ENCODE results near the gene COA8.
A peak's percentile ranks its signal among the peaks of the same experiment; 100 is the strongest.

Gene COA8

GRCh38 chr14:103526247-103526913, 36.4 kb upstream of the COA8 start:
- no peak for DNase-seq

- no peak for DNase-seq
Measured at GRCh38 chr14:103526914-103527248, 35.9 kb upstream of the COA8 start.

- no peak for DNase-seq
Measured at GRCh38 chr14:103527408-103528145, 35.2 kb upstream of the COA8 start.

- no peak for DNase-seq
Measured at GRCh38 chr14:103528146-103528586, 34.6 kb upstream of the COA8 start.

DNA sequence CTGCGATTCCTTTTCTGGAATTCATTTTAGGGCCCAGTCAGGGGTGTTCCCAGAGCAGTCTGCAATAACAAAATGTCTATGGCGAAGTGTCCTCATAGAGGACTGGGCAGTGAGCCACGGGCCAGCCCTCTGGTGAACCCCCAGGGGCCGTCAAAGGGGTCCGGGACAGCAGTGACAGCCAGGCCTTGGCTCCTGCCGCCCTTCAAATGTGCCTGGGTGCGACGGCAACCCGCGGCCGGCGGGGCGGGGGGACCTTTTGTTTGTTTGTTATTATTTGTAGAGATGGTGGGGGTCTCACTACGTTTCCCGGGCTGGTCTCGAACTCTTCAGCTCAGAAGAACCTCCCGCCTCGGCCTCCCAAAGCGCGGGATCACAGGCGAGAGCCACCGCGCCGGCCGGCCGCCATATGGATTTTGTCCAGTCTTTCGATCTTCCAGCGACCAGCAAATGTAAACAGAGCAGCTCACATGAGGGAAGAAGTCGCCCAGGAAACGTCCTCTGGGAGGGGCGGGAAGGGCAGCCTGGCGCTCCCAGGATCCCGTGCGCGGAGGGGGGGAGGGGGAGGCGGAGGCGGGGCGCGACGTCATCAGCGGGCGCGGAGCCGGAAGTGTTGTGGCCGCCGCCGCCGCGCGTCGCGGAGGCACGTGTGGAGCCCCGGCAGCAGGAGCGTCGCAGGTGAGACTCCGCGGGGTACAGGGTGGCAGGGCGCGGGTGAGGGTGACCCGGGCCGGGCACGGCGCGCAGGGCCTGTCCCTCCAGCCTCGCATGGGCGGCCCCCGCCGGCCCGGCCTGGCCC, 34.0 kb upstream of the COA8 start, which contains the start of gene TRMT61A:
Gene TRMT61A, plus strand, starts transcription at position 610 of the 796 bp plus-strand sequence. CDS start 783 bp downstream, outside the sequence.
- DNase-seq = peak; percentile 94

DNA sequence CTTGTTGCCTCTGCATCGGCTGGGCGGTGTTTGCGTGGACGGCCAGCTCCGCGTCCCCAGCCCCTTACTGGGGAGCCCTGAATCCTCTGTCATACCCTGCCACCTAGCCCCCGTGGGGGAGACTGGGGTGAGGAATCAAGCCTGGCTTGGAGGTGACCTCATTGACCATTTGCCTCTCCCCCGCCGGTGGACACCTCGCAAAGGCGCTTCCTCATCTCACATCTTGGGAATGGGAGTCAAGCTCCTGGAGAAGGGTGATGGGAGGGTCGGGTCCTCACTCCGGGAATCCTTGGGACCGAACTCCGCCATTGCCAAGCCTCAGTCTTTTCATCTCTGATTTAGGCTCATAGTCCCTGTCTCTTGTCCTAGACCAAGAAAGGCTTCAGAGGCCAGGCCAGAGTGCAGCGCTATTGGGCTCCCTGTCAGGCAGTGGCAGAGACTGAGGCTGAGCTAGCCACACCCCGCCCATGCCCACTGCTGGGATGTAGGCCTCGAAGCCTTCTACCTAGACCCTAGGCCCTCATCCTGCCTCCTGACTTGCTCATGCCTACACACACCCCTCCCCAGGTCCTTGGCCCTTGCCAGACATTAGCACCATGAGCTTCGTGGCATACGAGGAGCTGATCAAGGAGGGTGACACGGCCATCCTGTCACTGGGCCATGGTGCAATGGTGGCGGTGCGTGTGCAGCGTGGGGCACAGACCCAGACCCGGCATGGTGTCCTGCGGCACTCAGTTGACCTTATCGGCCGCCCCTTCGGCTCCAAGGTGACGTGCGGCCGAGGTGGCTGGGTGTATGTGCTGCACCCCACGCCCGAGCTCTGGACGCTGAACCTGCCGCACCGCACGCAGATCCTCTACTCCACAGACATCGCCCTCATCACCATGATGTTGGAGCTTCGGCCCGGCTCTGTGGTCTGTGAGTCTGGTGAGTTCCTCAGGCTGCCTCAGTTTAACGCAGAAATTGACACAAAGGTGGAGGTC, 33.1 kb upstream of the COA8 start:
- peak; percentile 23 for DNase-seq

DNA sequence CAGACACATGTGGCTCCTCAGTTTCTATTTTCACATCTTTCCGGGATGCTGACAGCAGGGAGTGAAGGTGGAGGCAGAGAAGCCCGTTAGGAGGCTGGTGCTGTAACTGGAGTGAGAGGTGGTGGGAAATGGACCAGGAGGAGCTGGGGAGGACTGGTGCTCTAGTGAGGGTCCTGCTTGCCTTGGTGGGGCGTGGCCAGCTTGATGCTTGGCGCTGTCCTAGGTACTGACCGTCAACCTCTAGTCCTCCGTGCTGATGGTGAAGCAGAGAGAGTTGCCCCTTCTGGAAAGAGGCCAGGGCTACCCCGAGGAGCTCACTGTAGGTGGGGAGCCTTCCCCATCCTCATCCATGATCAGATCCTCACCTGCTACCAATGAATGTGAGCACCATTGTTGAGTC, 32.4 kb upstream of the COA8 start:
- DNase-seq = peak; percentile 31

DNA sequence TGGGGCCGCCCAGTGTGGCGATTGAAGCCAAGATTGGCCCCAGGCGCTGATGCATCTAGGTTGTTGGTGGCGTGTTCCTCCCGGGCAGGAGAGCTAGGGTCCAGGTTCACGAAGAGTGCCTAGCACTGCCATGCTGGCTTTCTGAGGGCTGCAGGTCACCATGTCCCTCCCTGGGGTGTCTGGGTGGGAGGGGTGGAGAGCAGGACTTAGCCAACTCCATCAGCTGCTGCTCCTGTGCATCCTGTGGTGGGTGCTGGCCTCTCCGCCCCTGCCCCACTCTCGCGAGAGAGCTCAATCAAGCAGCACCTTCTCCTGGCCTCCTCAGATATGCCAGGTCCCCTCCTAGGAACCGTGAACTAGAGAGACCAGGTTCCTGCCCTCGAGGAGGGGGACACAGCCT, 31.9 kb upstream of the COA8 start:
- DNase-seq = no peak

DNA sequence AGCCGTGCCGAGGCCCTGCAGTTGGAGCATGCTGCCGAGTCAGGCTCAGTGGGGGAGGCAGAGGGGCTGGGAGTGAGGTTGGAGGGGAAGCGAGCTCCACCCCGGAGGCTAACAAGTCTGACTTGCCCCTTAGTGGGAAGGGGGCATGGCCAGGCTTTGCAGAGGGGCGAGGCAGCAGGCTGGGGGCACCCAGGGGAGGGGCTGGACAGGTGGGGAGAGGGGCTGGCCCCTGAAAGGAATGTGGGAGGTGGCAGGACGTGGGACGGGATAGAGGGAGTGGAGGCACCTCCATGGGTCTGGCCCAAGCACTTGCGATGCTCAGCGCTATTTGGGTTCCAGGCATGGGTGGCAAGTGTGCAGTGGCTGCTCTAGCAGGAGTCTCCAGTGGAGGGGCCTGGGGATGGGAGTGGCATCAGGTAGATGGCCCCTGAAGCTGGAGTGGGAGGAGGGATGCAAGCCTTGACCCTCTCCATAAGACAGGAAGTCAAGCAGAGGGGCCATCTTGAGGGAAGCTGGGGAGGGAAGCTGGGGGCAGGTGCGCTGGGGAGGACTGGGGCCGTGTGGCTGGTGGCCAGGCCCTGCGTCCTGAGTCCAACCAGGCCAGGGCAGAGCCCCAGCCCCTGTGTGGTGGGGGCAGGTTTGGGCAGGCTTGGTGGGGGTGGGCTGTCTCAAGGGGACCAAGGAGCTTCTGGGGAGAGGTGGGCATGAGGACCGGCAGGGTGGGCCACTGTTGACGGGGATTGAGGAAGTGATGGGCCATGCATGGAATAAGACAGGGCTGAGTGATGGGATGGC, 31.1 kb upstream of the COA8 start:
- DNase-seq = no peak

DNA sequence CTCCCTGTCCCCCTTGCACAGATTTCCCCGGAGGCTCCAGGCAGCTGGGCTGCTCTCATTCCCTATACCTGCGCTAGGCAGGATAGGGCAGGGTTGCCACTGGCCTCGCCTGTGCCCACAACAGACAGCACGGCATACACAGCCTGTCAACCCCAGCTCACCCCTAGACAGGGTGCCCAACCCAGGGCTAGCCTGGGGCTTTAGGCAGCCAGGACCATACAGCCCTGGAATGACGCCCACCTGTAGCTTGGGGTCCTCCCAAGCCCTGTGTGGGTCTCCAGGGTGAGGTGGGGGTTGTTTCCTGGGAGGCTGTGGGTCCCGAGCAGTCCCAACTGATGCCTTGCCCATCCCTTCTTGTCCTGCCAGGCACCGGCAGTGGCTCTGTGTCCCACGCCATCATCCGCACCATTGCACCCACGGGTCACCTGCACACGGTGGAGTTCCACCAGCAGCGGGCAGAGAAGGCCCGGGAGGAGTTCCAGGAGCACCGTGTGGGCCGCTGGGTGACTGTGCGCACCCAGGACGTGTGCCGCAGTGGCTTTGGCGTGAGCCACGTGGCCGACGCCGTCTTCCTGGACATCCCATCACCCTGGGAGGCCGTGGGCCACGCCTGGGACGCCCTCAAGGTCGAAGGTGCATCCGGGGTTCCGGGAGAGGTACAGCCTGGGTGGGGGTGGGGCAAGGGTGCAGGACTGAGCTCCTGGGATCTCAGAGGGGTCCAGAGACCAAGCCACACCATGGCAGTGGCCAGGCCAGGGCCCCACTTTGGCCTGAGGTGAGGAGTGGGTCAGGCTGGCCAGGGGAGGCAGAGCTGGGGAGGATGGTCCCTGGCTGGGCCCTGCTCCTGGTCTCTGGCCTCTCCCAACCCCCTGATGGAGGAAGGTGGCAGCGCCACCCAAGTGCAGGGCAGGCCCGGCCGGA, 30.3 kb upstream of the COA8 start:
- DNase-seq = no peak

DNA sequence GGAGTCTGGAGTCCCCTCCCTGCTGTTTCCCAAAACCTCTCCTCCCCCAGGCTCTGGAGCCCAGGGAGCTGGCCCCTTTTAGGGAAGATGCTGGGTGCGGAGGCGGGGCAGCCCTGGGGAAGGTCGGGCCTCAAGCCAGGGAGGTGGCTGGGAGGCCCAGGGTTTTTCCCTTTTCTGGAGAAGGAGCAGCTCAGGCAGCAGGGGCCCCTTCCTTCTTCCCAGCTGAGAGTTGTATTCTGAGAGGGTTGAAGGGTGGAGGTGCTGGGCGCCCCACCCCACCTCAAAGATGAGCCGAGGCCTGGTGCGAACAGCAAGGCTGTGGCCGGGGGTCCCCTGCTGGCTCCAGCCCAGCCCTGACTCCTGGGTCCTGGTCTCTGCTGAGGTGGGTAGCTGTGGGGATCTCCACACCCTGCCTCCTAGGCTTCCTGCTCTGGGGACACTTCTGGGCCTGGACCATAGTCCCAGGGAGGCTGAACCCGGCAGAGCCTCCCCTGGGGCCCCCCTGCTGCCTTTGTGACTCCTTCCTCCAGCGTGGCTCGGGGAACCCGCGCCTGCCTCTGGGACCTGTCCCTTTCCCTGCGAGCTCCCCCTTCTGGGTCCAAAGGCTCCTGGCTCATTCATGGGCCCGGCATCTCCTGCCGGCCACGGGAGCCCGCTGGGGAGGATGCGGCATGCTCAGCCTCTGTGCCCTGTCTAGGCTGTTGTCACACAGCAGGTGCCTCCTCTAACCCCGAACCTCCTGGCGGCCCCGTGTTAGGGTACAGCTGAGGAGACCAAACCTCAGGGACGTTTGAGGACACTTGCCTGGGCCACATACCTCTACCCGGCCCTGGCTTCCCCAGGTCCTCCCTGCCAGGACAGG, 29.4 kb upstream of the COA8 start:
- no peak for DNase-seq

DNA sequence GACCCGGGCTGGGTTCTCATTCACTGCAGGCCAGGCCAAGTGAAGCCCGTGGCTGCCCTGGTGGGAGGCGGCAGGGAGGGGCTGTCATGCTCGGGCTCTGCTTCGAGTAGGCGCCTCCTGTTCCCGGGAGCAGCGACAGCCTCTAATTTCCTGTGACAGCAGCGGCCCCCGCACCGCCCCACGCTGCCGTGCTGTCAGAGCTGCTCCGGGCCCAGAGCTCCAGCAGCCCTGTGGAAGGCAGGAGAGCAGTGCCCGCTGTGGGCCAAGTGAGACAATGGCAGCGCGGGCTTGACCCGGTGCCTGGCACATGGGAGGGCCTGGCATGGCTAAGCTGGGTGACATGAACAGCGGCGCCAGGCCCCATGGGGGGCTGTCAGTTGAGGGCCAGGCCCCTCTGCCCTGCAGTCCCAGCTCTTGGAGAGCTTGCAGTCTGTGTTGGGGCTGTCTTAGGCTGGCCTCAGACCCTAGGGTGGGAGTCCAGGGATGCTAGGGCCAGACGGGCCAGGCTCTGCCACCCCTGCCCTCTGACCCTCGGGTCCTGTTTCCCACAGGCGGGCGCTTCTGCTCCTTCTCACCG, 28.7 kb upstream of the COA8 start:
- no peak for DNase-seq

DNA sequence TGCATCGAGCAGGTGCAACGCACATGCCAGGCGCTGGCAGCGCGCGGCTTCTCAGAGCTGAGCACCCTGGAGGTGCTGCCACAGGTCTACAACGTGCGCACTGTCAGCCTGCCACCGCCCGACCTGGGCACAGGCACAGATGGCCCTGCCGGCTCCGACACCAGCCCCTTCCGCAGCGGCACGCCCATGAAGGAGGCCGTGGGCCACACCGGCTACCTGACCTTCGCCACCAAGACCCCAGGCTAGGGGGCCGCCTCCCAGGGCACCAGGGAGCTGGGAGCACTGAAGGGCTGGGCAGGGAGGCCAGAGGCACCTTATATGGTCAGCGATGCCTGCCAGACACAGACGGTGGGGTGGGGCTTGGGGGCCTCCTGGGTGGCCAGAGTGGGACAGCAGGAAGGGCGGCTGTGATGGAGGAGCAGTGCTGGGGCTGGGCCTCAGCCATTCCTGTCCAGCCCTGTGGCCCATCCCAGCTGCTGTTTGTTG, 28.1 kb upstream of the COA8 start:
- no peak for DNase-seq

- no peak for DNase-seq
Measured at GRCh38 chr14:103535081-103535890, 27.5 kb upstream of the COA8 start.

- no peak for DNase-seq
Measured at GRCh38 chr14:103535891-103536565, 26.7 kb upstream of the COA8 start.

DNA sequence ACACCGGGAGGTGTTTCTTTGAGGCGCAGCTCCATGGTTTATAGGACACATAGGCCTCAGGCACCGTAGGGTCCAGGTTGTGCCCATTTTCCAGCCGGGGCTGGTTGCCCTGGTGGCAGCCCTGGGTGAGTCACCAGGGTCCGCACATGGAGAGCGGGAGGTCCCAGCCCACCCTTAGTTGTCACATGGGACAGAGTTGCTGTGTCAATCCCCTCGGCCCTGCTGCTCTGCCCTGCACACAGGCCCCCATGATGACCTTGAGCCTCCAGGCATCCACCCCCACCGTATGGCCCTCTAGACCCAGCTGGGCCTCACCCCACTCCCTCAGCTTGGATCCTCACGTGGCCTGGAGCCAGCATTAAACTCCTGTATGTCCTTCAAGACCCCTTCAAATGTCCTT, 26.1 kb upstream of the COA8 start:
- DNase-seq = no peak
